Measurements from ENCODE around the gene CDK12. TPM values are rescaled to one million over a fixed set of nuclear protein-coding genes. Genes with fewer than 3 reads are reported as not detected.
"Not testable (repeated sequence)": the region's sequence is repeated elsewhere in the genome, so short reads cannot be mapped to it uniquely, and the experiment has no call there.

CDK12 gene
- total and polyA plus RNA-seq, 2 experiments from 2014 or later, result 10.2 to 41.3 TPM

- Histone ChIP-seq H3K36me3 (replicated peaks; ENCODE audit: insufficient read depth, low read depth) (no peaks in the 10 kb centered on the region), H3K9me2 (replicated peaks; ENCODE audit: insufficient read depth) (no peaks in the 10 kb centered on the region), H2AFZ (no peak overlapping the region), H3K9me3 (ENCODE audit: low read depth) (no peaks in the 10 kb centered on the region), H3K4me3 (no peak overlapping the region), H3K4me2 (no peak overlapping the region), H3K4me1 (ENCODE audit: insufficient read depth) (no peaks in the 10 kb centered on the region), H4K20me1 (ENCODE audit: insufficient read depth, poor library complexity, severe bottlenecking) (no peaks in the 10 kb centered on the region), H3K79me2 (no peaks in the 10 kb centered on the region), H3K27me3 (no peaks in the 10 kb centered on the region), H3K27ac (no peak overlapping the region)
- TF ChIP-seq EZH2 (IDR thresholded peaks at IDR 0.05; ENCODE audit: borderline replicate concordance), result no peak
- TF ChIP-seq CTCF (IDR thresholded peaks at IDR 0.05; ENCODE audit: poor library complexity), result no peak
- TF ChIP-seq EZH2phosphoT487 (IDR thresholded peaks at IDR 0.05; ENCODE audit: low read depth, severe bottlenecking, unreplicated experiment), result no peak
- DNase-seq (ENCODE audit: low spot score), result no peak
- 87% methylated on average over 9 of the region's 9 CpGs for WGBS (ENCODE audit: low lambda C conversion rate, missing lambda C conversion rate)
Observed at GRCh38 chr17:39540611-39541010, 79.3 kb downstream of the CDK12 start.

- Histone ChIP-seq H3K9me3 (ENCODE audit: low read depth) (no peaks in the 10 kb centered on the region), H2AFZ (no peak overlapping the region), H3K27ac (no peak overlapping the region), H3K4me3 (no peak overlapping the region), H3K9me2 (replicated peaks; ENCODE audit: insufficient read depth) (no peaks in the 10 kb centered on the region), H3K4me1 (ENCODE audit: insufficient read depth) (no peaks in the 10 kb centered on the region), H4K20me1 (ENCODE audit: insufficient read depth, poor library complexity, severe bottlenecking) (no peaks in the 10 kb centered on the region), H3K27me3 (no peaks in the 10 kb centered on the region), H3K4me2 (no peak overlapping the region), H3K79me2 (no peaks in the 10 kb centered on the region), H3K36me3 (replicated peaks; ENCODE audit: insufficient read depth, low read depth) (no peaks in the 10 kb centered on the region)
- TF ChIP-seq EZH2phosphoT487 (IDR thresholded peaks at IDR 0.05; ENCODE audit: low read depth, severe bottlenecking, unreplicated experiment), result no peak
- TF ChIP-seq EZH2 (IDR thresholded peaks at IDR 0.05; ENCODE audit: borderline replicate concordance), result no peak
- no peak for TF ChIP-seq CTCF (IDR thresholded peaks at IDR 0.05; ENCODE audit: poor library complexity)
- 89% methylated on average over 6 of the region's 6 CpGs for WGBS (ENCODE audit: low lambda C conversion rate, missing lambda C conversion rate)
- no peak for DNase-seq (ENCODE audit: low spot score)
Observed at GRCh38 chr17:39541652-39542051, 80.4 kb downstream of the CDK12 start.

- TF ChIP-seq CTCF (IDR thresholded peaks at IDR 0.05; ENCODE audit: poor library complexity), result no peak
- TF ChIP-seq EZH2 (IDR thresholded peaks at IDR 0.05; ENCODE audit: borderline replicate concordance), result no peak
- TF ChIP-seq EZH2phosphoT487 (IDR thresholded peaks at IDR 0.05; ENCODE audit: low read depth, severe bottlenecking, unreplicated experiment), result no peak
- no peak overlapping the region for H2AFZ ChIP-seq
Observed at GRCh38 chr17:39543176-39543575, 81.9 kb downstream of the CDK12 start.

GRCh38 chr17:39543664-39544063 lies 82.4 kb downstream of the CDK12 start:
- Histone ChIP-seq H3K36me3 (replicated peaks; ENCODE audit: insufficient read depth, low read depth) (no peaks in the 10 kb centered on the region), H3K27ac (no peak overlapping the region), H3K9me3 (ENCODE audit: low read depth) (no peaks in the 10 kb centered on the region), H3K27me3 (no peaks in the 10 kb centered on the region), H3K9me2 (replicated peaks; ENCODE audit: insufficient read depth) (no peaks in the 10 kb centered on the region), H4K20me1 (ENCODE audit: insufficient read depth, poor library complexity, severe bottlenecking) (no peaks in the 10 kb centered on the region), H3K4me1 (ENCODE audit: insufficient read depth) (no peaks in the 10 kb centered on the region), H3K4me3 (no peak overlapping the region), H3K4me2 (no peak overlapping the region), H3K79me2 (no peaks in the 10 kb centered on the region), H2AFZ (no peak overlapping the region)
- no peak for DNase-seq (ENCODE audit: low spot score)
- TF ChIP-seq EZH2 (IDR thresholded peaks at IDR 0.05; ENCODE audit: borderline replicate concordance) (no peak), EZH2phosphoT487 (IDR thresholded peaks at IDR 0.05; ENCODE audit: low read depth, severe bottlenecking, unreplicated experiment) (no peak), CTCF (IDR thresholded peaks at IDR 0.05; ENCODE audit: poor library complexity) (no peak)

More at GRCh38 chr17:39543176-39543575, 81.9 kb downstream of the CDK12 start:
- Histone ChIP-seq H3K27me3 (no peaks in the 10 kb centered on the region), H3K79me2 (no peaks in the 10 kb centered on the region), H3K27ac (no peak overlapping the region), H3K36me3 (replicated peaks; ENCODE audit: insufficient read depth, low read depth) (no peaks in the 10 kb centered on the region), H3K4me1 (ENCODE audit: insufficient read depth) (no peaks in the 10 kb centered on the region), H3K9me3 (ENCODE audit: low read depth) (no peaks in the 10 kb centered on the region), H3K9me2 (replicated peaks; ENCODE audit: insufficient read depth) (no peaks in the 10 kb centered on the region), H3K4me3 (no peak overlapping the region), H3K4me2 (no peak overlapping the region), H4K20me1 (ENCODE audit: insufficient read depth, poor library complexity, severe bottlenecking) (no peaks in the 10 kb centered on the region)
- WGBS (ENCODE audit: low lambda C conversion rate, missing lambda C conversion rate), result 95% methylated on average over 1 of the region's 1 CpG
- DNase-seq (ENCODE audit: low spot score), result no peak

GRCh38 chr17:39544361-39544760 lies 83.1 kb downstream of the CDK12 start:
- H3K27ac ChIP-seq; DNase-seq (ENCODE audit: low spot score): not testable (repeated sequence)
- WGBS (ENCODE audit: low lambda C conversion rate, missing lambda C conversion rate), result 87% methylated on average over 10 of the region's 12 CpGs

More at GRCh38 chr17:39544361-39544760, 83.1 kb downstream of the CDK12 start:
- H3K4me1 ChIP-seq (ENCODE audit: insufficient read depth); H3K9me3 ChIP-seq (ENCODE audit: low read depth); H3K9me2 ChIP-seq (replicated peaks; ENCODE audit: insufficient read depth); H4K20me1 ChIP-seq (ENCODE audit: insufficient read depth, poor library complexity, severe bottlenecking); H3K79me2 ChIP-seq; H3K36me3 ChIP-seq (replicated peaks; ENCODE audit: insufficient read depth, low read depth); H3K4me2 ChIP-seq; H3K27me3 ChIP-seq; H2AFZ ChIP-seq; H3K4me3 ChIP-seq: not testable (repeated sequence)

All from hepatocyte (in vitro differentiated cells).